C1 segment of cervical spinal cord (tissue), 14 donors: ENCODE data around the gene ADAP1.

Experiments used
- DNase-seq, 14 donors: peaks; one replicate each; lab custom pipeline; 2025; lab: John Stamatoyannopoulos, UW

Gene ADAP1

DNA sequence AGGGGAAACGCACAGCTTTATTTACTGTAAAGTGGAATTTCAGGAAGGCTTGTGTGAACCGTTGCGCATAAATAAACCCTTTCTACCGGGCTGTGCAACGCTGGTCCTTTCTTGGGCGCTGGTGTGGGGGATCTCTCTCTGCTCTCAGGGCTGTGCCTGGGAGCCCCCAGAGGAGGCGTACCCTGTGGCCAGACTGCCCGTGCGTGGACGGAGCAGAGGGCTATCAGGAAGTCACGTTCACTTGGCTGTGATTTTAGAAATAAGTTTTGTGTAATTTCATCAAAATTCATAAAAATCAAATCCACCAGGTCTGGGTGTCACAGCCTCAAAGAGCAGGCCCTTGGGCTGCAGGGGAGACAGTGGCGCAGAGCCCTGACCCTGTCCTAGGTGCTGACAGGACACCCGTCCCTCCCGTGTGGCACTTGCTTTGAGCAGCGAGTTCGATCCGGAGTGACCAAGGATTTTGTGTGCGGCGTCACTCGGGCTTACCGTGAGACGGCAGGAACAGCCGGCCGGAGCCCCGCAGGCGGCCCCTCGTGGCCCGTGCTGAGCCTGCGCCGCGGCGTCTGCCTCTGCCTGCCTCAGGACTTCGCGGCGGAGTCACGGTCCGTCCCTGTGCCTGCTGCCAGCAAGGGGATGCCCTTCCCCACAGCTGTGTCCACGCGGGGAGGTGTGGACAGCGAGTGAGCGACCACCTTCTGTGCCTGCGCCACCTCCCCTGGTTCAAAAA, 58.0 kb downstream of the ADAP1 start:
- no peak for DNase-seq

DNA sequence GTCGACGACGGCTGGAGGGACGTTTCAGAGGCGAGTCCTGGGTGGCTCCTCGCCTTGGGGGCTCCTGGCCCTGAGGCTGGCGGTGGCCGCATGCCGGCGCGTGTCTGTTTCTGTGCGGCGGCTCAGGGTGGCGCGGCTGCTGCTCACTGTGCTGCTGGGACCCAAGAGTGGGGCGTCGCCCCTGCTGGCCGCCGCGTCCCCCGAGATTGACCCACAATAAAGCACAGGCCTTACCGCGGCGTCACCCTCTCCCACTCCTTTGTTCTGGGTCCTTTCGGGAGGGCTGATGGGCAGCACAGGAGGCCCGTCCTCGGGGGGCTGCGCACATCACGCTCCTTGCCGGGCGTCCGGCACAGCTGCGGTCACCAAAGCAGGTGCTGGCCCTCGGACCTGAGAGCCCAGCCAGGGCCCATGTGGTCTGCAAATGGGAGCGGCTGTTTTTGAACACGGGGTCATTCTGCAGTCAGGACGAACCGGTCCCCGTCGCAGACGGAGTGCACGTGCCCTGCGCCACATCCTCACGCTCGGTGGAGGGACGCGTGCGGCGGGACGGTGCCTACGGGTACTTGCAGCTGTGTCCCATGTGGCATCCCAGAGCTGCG, 58.9 kb downstream of the ADAP1 start:
- no peak for DNase-seq

DNA sequence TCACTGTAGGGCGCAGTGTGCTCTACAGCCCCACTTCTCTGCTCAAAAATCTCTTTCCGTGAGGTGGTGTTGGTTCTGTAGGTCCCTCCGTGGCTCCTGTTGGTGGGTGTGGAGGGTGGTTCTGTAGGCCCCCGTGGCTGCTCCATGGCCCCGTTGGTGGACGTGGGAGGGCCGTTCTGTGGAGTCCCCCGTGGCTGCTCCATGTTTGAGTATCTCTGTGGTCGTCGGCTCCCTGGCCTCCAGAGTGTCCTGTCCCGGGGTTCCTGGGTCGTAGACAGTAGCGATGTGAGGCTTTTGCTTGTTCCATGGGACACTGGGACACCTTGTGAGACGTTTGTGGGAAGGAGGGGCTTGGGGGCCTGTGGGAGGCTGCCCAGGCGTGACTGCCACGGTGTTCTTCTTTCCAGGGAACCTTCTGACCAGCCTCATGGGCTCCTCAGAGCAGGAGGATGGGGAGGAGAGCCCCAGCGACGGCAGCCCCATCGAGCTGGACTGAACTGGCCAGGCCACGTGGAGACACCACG, 59.5 kb downstream of the ADAP1 start:
- DNase-seq, result no peak

DNA sequence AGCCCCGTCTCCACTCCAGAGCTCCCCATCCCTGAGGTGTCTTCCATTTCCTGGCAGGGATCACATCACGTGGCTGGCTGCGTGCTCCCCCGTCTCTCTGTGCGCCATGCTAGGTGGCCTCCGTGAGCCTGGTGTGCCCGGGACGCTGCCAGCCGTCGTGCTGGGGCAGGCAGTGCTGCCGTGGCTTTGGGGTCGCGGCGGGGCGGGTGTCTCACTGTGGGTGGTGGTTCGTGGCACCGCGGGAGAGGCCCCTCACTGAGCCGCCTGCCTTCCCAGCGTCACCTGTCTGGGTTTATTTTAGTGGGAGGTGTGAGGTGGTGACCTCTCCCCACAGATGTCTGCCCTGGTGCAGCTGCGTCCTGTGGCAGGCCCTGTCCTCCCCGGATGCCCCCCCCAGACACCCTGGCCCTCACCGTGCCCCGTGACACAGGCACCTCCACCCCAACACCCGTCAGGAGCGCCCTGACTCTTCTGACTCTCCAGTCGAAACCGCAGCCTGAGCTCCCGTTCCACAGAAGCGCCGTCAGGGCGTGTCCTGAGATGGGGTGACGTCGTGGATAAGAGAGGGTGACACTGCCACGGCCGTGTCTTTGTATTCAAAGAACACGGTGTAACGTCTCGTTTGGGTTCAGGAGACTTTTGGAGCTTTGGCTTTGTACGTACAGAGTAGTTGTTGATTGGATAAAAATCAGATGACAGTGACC, 60.2 kb downstream of the ADAP1 start:
- DNase-seq, result no peak

DNA sequence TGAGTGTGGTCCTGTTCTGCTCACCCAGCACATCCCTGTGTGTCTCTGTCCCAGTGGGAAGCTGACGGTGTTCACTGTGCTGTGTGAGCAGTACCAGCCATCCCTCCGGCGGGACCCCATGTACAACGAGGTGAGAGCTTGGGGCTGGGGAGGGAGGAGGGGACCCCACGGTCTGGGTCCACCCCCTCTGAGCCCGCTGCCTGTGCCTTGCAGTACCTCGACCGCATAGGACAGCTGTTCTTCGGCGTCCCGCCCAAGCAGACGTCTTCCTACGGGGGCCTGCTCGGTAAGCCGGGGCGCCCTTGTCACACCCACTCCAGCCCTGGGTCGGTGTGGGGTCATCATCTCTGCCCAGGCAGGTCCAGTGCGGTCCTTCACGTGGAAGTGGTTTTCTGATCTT, 60.8 kb downstream of the ADAP1 start:
- no peak for DNase-seq

DNA sequence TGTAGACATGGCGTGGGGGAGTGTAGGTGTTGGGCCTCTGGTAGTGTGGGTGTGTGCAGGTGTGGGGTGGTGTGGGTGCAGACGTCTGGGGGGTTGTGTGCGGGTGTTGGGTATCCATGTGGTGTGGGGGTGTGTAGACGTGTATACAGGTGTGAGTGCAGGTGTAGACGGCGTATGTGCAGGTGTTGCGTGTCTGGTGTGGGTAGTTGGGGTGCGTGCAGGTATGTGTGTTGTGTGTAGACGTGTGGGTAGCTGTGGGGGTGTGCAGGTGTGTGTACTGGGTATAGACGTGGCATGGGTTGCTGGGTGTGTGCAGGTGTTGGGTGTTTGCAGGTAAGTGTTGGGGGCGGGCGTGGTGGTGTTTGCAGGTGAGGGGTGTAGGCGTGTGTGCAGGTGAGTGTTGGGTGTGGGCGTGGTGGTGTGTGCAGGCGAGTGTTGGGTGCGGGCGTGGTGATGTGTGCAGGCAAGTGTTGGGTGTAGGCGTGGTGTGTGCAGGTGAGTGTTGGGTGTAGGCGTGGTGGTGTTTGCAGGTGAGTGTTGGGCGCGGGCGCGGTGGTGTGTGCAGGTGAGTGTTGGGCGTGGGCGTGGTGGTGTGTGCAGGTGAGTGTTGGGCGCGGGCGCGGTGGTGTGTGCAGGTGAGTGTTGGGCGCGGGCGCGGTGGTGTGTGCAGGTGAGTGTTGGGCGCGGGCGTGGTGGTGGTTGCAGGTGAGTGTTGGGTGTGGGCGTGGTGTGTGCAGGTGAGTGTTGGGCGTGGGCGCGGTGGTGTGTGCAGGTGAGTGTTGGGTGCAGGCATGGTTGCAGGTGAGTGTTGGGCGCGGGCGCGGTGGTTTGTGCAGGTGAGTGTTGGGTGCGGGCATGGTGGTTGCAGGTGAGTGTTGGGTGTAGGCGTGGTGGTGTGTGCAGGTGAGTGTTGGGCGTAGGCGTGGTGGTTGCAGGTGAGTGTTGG, 61.6 kb downstream of the ADAP1 start:
- DNase-seq, result no peak

DNA sequence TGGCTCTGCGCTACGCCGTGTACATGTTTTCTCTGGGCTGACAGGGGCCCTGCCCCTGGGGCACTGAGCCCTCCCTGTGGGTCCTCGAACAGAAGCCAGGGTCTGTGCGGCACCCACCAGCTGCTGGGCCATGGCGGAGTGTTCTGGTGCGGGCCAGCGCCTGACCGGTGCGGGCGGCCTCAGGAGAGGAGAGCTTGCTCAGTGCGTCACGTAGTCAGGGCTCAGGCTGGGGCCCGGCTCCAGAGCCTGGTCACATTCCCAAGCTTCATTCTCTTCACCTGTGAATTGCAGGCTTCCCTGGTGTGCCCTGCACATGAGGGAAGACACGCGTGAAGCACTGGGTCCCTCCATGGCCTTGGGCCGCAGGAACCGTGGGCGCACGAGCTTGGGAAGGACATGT, 62.7 kb downstream of the ADAP1 start:
- DNase-seq, result no peak

DNA sequence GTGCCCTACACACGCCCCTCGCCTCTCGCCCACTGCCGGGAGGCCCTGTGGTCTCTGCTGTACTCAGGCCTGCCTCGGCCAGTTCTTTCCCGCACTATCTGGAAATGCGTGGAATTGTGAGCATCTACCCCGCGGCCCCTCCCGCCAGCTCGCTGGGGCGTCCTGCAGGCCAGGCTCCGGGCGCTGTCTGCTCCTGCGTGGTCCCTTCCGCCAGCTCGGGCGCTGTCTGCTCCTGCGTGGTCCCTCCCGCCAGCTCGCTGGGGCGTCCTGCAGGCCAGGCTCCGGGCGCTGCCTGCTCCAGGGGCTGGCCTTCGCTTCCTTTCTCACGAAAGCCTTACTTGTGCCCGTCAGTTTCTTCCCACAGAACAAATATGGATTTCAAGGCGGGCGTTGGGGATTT, 63.2 kb downstream of the ADAP1 start:
- DNase-seq, result no peak

DNA sequence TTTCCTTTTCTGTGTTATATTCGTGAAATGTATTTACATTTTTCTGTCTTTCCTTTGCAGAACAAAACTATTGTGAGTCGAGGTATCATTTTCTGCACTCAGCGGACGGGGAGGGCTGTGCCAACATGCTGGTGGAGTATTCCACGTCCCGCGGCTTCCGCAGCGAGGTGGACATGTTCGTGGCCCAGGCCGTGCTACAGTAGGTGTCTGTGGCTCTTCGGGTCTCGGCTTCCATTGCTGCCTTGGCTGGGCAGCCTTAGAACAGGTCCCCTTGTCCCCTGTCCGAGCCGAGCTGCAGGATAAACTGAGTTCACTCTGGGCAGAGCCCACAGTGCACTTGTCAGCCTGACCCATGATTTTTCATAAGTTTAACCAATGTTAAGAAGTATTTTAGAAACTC, 63.6 kb downstream of the ADAP1 start:
- no peak for DNase-seq

DNA sequence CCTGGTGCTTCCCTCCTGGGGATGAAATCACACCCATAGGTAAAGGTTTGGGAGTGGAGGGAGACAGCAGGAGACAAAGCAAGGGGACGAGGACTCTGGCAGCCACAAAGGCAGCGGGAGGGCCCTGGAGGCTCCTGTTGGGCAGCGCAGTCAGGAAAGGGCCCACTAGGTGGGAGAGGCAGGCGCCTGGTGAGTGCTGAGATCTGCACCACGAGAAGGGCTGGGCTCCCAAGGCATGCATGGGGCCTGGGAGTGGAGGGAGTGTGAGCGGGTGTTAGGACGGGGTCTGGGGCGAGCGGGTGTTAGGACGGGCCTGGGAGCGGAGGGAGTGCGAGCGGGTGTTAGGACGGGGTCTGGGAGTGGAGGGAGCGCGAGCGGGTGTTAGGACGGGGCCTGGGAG, 65.1 kb downstream of the ADAP1 start:
- DNase-seq, result no peak

DNA sequence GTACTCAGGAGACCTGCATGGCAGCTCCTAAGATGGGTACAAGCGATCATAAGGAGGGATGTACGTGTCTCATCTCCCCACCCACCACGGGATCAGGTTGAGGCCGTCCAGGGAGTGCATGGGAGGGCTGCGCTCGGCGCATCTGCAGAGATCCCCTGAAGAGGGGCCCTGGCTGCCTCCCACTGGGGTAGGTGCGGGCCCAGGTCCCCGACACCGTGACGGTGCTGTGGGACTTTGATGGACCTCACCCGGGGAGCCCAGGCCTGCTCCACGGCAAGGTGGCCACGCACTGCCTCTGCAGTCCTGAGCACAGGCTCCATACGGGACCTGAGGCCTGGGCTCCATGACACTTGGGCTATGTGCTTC, 65.5 kb downstream of the ADAP1 start:
- no peak for DNase-seq

DNA sequence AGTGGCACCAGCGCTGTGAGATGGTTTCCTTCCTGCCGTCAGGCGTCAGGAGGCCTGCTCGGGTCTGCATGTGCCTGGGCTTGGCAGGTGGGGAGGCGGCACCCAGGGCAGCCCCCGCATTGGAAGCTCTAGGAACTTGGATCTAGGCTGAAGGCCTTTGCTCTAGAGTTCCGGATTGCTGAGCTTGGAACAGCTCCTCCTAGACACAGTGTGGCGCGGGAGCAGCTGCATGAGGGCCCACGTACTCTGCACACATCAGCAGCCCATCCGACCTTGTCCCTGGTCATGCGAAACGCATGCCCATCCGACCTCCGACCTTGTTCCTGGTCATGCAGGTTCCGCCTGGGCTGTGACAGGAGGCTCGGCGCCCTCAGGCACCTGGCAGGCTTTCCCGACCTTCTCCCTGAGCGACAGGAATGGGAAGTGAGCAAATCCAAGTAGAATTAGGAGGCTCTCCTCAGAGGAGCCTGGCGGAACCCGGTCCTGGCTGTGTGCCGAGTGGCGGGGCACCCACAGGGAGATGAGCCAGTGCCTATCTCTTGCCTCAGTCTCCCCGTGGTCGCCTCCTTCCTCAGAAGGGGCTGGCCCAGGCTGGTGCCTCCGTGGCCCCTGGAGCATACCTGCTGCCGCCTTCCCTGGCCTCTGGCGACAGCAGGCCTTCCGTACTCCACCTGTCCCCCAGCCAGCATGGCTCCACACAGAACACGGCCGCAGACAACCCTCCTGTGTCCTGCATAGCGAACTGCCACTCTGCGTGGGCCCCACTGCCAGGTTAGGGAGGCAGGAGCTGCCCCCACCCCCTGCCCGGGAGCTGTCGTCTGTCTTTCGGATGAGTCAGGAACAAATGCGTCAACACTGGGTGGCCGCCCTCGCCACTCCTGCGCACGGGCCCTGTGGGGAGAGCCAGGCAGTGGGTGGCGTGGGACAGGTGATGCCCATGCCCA, 66.1 kb downstream of the ADAP1 start:
- DNase-seq, result no peak

DNA sequence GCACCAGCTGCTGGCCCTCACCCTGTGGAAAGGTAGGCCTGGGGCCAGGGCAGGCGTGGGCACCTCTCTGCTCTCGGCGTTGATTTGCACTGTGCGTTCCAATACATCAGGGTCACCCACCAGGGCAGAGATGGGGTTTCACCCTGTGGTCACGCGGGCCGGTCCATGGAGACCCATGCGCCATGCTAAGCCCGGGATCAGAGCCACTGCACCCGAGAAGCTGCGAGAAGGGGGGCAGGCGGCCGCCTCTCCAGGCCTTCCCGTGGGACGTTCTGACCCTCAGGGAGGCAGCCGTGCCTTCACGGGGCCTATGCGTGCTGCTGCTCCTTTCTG, 67.0 kb downstream of the ADAP1 start:
- DNase-seq, result no peak

DNA sequence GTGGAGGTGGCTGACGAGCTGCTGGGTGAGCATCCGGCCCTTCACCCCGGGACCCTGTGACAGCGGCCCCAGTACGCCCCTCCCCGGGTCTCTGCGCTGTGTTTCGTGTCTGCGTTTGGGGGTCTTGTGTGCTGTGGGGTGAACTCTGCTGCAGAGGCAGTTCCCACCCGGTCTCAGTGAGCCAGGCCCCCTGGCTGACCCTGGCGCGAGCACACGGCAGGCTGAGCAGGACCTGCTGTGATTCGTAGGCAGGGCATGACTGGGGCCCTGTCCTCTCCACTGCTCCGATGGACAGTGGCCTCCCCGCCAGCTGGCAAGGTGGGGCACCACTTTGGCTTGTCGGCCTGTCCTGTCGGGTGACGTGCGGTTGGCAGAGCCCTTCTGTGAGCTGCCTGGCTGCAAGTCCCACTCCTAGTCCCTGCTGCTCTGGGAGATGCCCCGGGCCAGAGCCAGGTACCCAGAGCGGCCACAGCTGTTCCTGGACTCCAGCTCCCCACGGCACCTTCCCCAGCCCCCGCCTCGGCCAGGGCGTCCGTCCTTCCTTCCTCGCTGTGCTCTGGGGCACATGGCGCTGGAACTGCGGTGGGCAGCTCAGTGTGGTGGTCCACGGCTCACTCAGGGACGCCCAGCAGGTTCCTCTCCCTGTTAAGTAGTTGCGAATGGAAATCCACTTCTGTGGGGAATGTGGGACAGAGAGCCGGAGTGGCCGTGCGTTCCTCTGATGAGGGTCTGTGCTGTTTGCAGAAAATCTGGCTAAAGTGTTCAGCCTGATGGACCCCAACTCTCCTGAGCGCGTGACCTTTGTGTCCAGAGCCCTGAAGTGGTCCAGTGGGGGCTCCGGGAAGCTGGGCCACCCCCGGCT, 67.6 kb downstream of the ADAP1 start:
- peak in 1 of 14 donors; percentile 81 for DNase-seq

DNA sequence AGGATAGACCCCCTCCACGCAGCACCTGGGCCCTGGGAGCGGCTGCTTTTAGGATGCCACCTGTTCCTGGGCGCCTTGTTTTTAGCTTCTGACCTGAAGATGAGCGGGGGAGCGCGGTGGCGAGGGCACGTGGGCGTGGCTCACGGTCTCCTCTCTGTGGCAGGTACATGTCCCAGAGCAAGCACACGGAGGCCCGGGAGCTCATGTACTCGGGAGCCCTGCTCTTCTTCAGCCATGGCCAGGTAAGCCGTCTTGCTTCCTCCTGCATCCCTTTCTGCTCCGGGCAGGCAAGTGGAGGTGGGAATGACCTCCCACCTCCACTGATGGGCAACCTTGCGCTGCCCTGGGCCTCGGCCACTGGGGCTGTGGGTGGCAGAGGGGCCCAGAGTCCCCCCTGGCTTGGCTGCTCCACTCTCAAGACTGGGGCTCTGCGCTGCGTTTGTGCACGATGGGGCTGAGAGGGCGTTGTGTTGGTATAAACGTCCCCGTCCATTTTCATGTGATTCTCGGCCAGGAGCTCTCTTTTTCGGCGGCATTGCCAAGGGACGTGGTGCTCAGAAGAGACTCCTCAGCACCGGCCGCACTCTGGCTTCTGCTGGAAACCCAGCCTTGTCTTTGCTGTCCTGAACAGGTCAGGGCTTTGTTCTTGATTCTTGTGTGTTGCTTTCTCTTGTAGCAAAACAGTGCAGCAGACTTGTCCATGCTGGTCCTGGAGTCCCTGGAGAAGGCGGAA, 68.4 kb downstream of the ADAP1 start:
- DNase-seq, result no peak

DNA sequence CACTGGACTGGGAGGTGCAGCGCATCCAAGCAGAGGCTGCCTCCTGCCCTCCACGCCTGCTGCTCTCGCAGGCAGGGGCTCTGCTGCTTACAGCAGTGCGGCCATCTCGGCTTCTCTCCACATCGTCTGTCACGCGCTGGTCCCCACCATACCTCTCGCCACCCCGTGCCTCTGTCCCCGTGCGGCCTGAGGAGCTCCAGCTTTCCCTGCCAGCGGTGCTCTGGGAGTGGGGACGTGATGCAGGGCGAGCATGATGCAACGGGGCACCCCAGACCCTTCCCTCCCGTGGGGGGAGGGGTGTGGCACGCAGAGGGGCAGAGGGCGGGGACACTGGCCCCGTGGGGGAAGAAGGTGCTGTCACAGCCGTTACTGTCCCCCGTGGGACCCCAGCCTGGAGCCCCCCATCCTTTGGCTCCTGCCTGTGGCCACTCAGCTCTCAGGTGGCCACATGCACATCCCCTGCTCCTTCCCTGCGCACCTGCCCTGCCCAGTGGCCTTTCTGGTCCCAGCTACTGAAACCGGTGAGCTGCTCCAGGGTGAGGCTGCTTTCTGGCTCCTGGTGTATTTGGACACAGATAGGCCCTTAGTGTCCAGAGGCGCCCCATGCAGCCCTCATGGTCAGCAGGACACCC, 69.1 kb downstream of the ADAP1 start:
- DNase-seq, result no peak

DNA sequence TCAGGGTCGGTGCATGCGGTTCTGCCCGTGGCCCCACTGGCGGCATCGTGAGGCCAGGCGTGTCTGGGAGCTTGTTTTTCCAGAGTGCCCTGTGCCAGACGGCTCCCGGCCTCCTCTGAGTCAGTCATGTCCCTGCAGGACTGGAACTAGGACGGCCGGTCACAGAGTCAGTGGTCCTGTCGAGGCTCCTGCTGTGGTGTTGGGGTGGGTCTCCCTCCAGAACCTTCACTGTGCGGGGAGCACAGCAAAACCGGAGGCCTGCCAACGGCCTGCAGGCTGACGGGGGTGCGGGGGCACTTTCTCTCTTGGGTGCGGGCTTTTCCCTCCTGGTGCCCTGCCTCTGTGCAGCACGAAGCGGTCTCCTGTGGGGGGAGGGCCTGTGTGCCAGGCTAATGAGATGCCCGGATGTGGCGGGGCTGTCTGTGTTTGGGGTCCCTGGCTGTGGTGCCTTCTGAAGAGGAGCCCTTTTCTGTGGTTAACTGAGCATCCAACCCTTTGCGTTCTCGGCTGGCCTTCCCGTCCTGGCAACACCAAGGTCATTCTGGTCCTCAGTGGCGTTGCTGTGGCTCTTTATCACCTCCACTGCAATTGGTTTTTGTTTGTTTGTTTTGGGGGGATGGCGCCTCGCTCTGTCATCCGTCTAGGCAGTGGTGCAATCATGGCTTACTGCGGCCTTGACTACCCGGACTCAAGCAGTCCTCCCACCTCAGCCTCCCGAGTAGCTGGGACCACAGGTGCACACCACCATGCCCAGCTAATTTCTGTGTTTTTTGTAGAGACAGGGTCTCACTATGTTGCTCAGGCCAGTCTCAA, 70.1 kb downstream of the ADAP1 start:
- DNase-seq, result no peak
